A549 (cell line): ENCODE measurements around the gene GRID2. TPM values are rescaled to one million over a fixed set of nuclear protein-coding genes. Genes with fewer than 3 reads are reported as not detected.

Experiments
- ATAC-seq, 2 experiments: fragments of 200-7000 bp in 1 of 2; fragments of >200 bp in 1 of 2; cut with Nextera tagmentation in 1 of 2; cut with Tn5 transposase in 1 of 2; 3 replicates each; pipeline versions ENCODE4 v1.8.0 to v1.9.1; 2018 to 2020; ENCODE audit warnings: mild to moderate bottlenecking in 1 of 2, moderate library complexity in 1 of 2
- CTCF ChIA-PET: fragments of 300-600 bp; sonication (Branson Sonifier 250); formaldehyde crosslinking; extraction: SDS; loops from one replicate; lab custom pipeline; 2021; ENCODE audit warnings: antibody characterized with exemption, inconsistent platforms; lab: Yijun Ruan, JAX
- POLR2A ChIA-PET: fragments of 350-600 bp; formaldehyde crosslinking; extraction: SDS; loops from one replicate; lab custom pipeline; 2021; ENCODE audit warnings: antibody characterized with exemption, inconsistent platforms; lab: Yijun Ruan, JAX
- DNase-seq, 2 experiments: peaks; one replicate each; pipeline versions ENCODE4 v3.0.0 to v3.0.0-alpha.2; 2011 to 2016; ENCODE audit warnings: low read depth in 1 of 2, low spot score in 1 of 2
- FAIRE-seq: peaks from 2 replicates; lab custom pipeline; 2011; peaks lifted over from hg19 to GRCh38; lab: Jason Lieb, UNC
- H3K27ac ChIP-seq, 2 experiments: fragments of >200 bp; sonication (Bioruptor Twin); formaldehyde crosslinking; 3 replicates each; pipeline ENCODE4 v1.5.1; 2016 to 2017
- H3K4me1 ChIP-seq: fragments of >200 bp; sonication (Bioruptor Twin); formaldehyde crosslinking; 3 replicates; pipeline ENCODE4 v1.6.1; 2016
- H3K4me2 ChIP-seq: fragments of >200 bp; sonication (Bioruptor Twin); formaldehyde crosslinking; 3 replicates; pipeline ENCODE4 v1.6.1; 2016
- H3K4me3 ChIP-seq: fragments of >200 bp; sonication (Bioruptor Twin); formaldehyde crosslinking; 3 replicates; pipeline ENCODE4 v1.5.1; 2016
- H3K9me3 ChIP-seq: fragments of >200 bp; sonication (Bioruptor Twin); formaldehyde crosslinking; 3 replicates; pipeline ENCODE4 v1.6.1; 2016
- BHLHE40 ChIP-seq: IDR thresholded peaks from 2 replicates; pipeline ENCODE4 v1.6.1; 2012; ENCODE audit warnings: low read depth, low read length, inconsistent platforms
- CBX2 ChIP-seq: fragments of 200-600 bp; sonication (generic); IDR thresholded peaks from 2 replicates; pipeline ENCODE4 v1.6.1; 2016; ENCODE audit warnings: low read depth, mild to moderate bottlenecking, borderline replicate concordance
- CEBPB ChIP-seq, 2 experiments: fragments of >200 bp in 1 of 2; sonication (Bioruptor Twin) in 1 of 2; formaldehyde crosslinking in 1 of 2; IDR thresholded peaks; 2 replicates each; pipeline ENCODE4 v1.6.1; 2012 to 2016
- ESRRA ChIP-seq: fragments of 150-350 bp; IDR thresholded peaks from 2 replicates; pipeline ENCODE4 v1.6.1; 2014; ENCODE audit warnings: mild to moderate bottlenecking, low read length, borderline replicate concordance
- FOSL2 ChIP-seq, 2 experiments: fragments of 450-650 bp in 1 of 2; fragments of >200 bp in 1 of 2; sonication (Bioruptor Twin) in 1 of 2; formaldehyde crosslinking; IDR thresholded peaks; 2 replicates each; pipeline versions ENCODE4 v1.5.0 to v1.6.1; 2016 to 2020; ENCODE audit warnings: mild to moderate bottlenecking in 1 of 2, moderate library complexity in 1 of 2
- FOXS1 ChIP-seq: fragments of 250-450 bp; sonication (Bioruptor Pico); IDR thresholded peaks from 2 replicates; pipeline ENCODE4 v1.5.0; 2020; ENCODE audit warnings: mild to moderate bottlenecking, moderate library complexity
- GATA3 ChIP-seq: IDR thresholded peaks from 2 replicates; pipeline ENCODE4 v1.6.1; 2012; ENCODE audit warnings: borderline replicate concordance
- HEYL ChIP-seq: fragments of 250-450 bp; sonication (Bioruptor Pico); IDR thresholded peaks from 2 replicates; pipeline ENCODE4 v1.8.0; 2021; ENCODE audit warnings: mild to moderate bottlenecking, moderate library complexity
- HOXA7 ChIP-seq: fragments of 250-450 bp; sonication (Bioruptor Pico); IDR thresholded peaks from 2 replicates; pipeline ENCODE4 v1.5.0; 2020; ENCODE audit warnings: mild to moderate bottlenecking, moderate library complexity
- JUN ChIP-seq, 2 experiments: fragments of >200 bp; sonication (Bioruptor Twin); formaldehyde crosslinking; IDR thresholded peaks; 2 replicates in 1 of 2; 3 replicates in 1 of 2; pipeline ENCODE4 v1.6.1; 2016 to 2017
- NPAS2 ChIP-seq: fragments of 250-450 bp; sonication (Bioruptor Pico); IDR thresholded peaks from 2 replicates; pipeline ENCODE4 v1.8.0; 2022; ENCODE audit warnings: mild to moderate bottlenecking, moderate library complexity, borderline replicate concordance
- NR3C1 ChIP-seq: fragments of >200 bp; sonication (Bioruptor Twin); formaldehyde crosslinking; IDR thresholded peaks from 3 replicates; pipeline ENCODE4 v1.6.1; 2017
- PHF8 ChIP-seq: fragments of 200-600 bp; sonication (generic); IDR thresholded peaks from 2 replicates; pipeline ENCODE4 v1.6.1; 2016; ENCODE audit warnings: low read depth, mild to moderate bottlenecking, antibody characterized with exemption, moderate library complexity, borderline replicate concordance
- RARB ChIP-seq: fragments of 250-450 bp; sonication (Bioruptor Pico); IDR thresholded peaks from 2 replicates; pipeline ENCODE4 v1.8.0; 2021; ENCODE audit warnings: mild to moderate bottlenecking, moderate library complexity
- RCOR1 ChIP-seq: fragments of 150-350 bp; IDR thresholded peaks from 2 replicates; pipeline ENCODE4 v1.6.1; 2014; ENCODE audit warnings: antibody characterized with exemption, low read length, low read depth
- RNF2 ChIP-seq: fragments of 200-600 bp; sonication (generic); IDR thresholded peaks from 2 replicates; pipeline ENCODE4 v1.6.1; 2016; ENCODE audit warnings: low read depth, mild to moderate bottlenecking, antibody characterized with exemption, moderate library complexity, borderline replicate concordance
- TP53 ChIP-seq: fragments of 250-450 bp; sonication (Bioruptor Pico); IDR thresholded peaks from 2 replicates; pipeline ENCODE4 v1.5.0; 2021; ENCODE audit warnings: mild to moderate bottlenecking, moderate library complexity
- USF2 ChIP-seq: fragments of 450-650 bp; IDR thresholded peaks from 2 replicates; pipeline ENCODE4 v1.6.1; 2014; ENCODE audit warnings: antibody characterized with exemption
- ZNF302 ChIP-seq: fragments of 250-450 bp; sonication (Bioruptor Pico); IDR thresholded peaks from 2 replicates; pipeline ENCODE4 v1.9.0; 2021; ENCODE audit warnings: inconsistent platforms, mild to moderate bottlenecking, moderate library complexity
- ZSCAN20 ChIP-seq: fragments of 250-450 bp; sonication (Bioruptor Pico); IDR thresholded peaks from 2 replicates; pipeline ENCODE4 v1.8.0; 2022; ENCODE audit warnings: mild to moderate bottlenecking, moderate library complexity
- WGBS: methylation state at CpG from one replicate; pipeline ENCODE4 v1.1.6; 2017; ENCODE audit errors: missing lambda C conversion rate; 5-methylcytosine and 5-hydroxymethylcytosine counted together
- polyA plus RNA-seq, 4 experiments: library from polyadenylated mRNA; depleted of rRNA in 3 of 4; stranded (reverse); fragments of >200 nt; fragmentation: RNase III in 1 of 4; extraction: RNeasy Plus Mini Kit Qiagen cat#74134 plus additional on column Dnase treatment in 1 of 4; gene quantifications; 2 replicates in 3 of 4; 3 replicates in 1 of 4; pipeline ENCODE4 v1.2.3, GENCODE V29; 2011 to 2017
- TF ChIP-seq, protein P1 (sequence below): fragments of 250-450 bp; sonication (Bioruptor Pico); IDR thresholded peaks from 2 replicates; pipeline ENCODE4 v1.5.0; 2020; ENCODE audit warnings: low read depth, mild to moderate bottlenecking, moderate library complexity
- TF ChIP-seq, protein P2 (sequence below): fragments of >200 bp; sonication (Bioruptor Twin); formaldehyde crosslinking; IDR thresholded peaks from 2 replicates; pipeline ENCODE4 v1.6.1; 2016
- TF ChIP-seq, protein P3 (sequence below): fragments of >200 bp; sonication (Bioruptor Twin); formaldehyde crosslinking; IDR thresholded peaks from 3 replicates; pipeline ENCODE4 v1.5.1; 2016
- TF ChIP-seq, protein P4 (sequence below): fragments of >200 bp; sonication (Bioruptor Twin); formaldehyde crosslinking; IDR thresholded peaks from 3 replicates; pipeline ENCODE4 v1.6.1; 2016

GRID2 gene
- polyA plus RNA-seq, 2 of the 4 experiments (the other 2 are of a cell fraction): not detected

DNA sequence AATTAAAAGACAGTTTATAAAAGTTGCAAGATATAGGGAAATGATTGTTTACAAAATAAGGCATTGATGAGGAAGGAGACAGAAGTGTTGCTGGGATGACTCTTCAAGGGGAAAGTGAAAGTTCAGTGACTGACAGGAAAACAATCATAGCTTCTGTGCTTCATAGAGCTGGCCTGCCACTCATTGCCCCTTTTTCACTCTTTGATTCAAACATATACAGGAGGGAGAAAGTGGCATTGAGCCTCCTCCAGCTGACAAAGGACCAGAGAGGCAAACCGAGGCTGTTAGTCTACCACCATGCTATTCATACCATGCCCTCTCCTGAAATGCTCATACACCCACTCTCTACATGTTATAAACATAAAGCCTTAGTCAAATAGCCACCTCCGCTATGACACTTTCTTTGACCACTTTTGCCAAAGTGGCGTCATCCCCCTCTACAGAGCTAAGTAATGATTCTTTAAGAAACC lies 1445.6 kb downstream of the GRID2 start (continued):
- TF ChIP-seq ZSCAN20 (CRISPR knock-in tag): no peak

DNA sequence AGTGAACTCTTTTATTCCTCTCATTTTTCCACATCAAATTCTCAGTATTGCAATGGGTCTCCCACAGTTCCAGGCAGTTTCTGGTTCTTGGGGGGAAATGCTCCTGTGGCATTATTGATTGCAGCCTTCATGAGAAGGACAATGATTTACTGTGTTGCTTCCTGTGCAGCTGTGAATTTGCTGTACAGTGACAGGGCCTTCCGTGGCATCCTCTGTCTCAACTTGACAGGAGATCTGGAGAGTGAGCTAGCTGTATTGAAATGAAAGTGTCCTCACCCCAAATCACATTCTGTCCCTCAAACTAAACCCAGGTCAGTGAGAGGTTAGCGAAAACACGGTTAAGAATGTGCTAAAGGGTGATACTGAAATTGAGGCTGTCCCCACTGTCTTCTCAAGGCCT lies 1447.6 kb downstream of the GRID2 start:
- CTCF ChIA-PET: no interaction called here
- no peak for FAIRE-seq

DNA sequence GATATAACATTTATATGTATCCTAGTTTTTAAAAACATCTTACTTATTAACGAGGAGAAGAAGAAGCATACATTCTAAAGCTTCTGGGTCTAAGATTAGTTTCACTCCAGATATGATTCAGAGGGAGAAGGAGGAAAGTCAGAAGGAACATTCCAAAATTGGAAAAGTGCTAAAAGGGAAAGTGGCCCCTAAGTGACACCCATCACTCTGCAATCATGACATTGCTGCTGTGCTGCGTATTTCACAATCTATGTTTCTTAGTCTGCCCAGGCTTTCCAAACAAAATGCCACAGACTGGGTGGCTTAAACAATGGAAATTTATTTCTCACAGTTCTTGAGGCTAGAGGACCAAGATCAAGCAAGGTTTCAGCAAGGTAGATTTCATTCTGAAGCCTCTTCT lies 1452.3 kb downstream of the GRID2 start:
- H3K4me1 ChIP-seq: no peaks in the 10 kb centered on the region
- H3K4me3 ChIP-seq: no peak overlapping the region
- H3K9me3 ChIP-seq: no peaks in the 10 kb centered on the region
- DNase-seq (no peak), FAIRE-seq (no peak), ATAC-seq (no peak)
- no peak for TF ChIP-seq TP53
- no peak for TF ChIP-seq PHF8
- no peak for TF ChIP-seq RNF2
- TF ChIP-seq NPAS2: no peak
- TF ChIP-seq GATA3: no peak
- no peak for TF ChIP-seq NR3C1
- TF ChIP-seq FOXS1 (CRISPR knock-in tag): no peak
- no peak for TF ChIP-seq CBX2
- TF ChIP-seq, protein P1, sequence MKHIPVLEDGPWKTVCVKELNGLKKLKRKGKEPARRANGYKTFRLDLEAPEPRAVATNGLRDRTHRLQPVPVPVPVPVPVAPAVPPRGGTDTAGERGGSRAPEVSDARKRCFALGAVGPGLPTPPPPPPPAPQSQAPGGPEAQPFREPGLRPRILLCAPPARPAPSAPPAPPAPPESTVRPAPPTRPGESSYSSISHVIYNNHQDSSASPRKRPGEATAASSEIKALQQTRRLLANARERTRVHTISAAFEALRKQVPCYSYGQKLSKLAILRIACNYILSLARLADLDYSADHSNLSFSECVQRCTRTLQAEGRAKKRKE (CRISPR knock-in tag): no peak
- no peak for TF ChIP-seq ESRRA
- TF ChIP-seq, protein P2, sequence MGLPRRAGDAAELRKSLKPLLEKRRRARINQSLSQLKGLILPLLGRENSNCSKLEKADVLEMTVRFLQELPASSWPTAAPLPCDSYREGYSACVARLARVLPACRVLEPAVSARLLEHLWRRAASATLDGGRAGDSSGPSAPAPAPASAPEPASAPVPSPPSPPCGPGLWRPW: no peak
- no peak for TF ChIP-seq HOXA7
- TF ChIP-seq RARB (CRISPR knock-in tag): no peak
- TF ChIP-seq ZNF302: no peak
- no peak for TF ChIP-seq CEBPB (IDR thresholded peaks at IDR 0.05)
- TF ChIP-seq RCOR1: no peak
- TF ChIP-seq JUN (IDR thresholded peaks at IDR 0.05): no peak
- no peak for TF ChIP-seq HEYL
- H3K27ac ChIP-seq: no peak overlapping the region
- CTCF ChIA-PET: no interaction called here
- POLR2A ChIA-PET: no interaction called here
- no peak overlapping the region for H3K4me2 ChIP-seq
- WGBS: 45% methylated on average over 2 of the region's 2 CpGs

More for the DNA sequence above, 1447.6 kb downstream of the GRID2 start:
- Histone ChIP-seq H3K4me1 (no peaks in the 10 kb centered on the region), H3K9me3 (no peaks in the 10 kb centered on the region), H3K4me2 (no peak overlapping the region), H3K4me3 (no peak overlapping the region), H3K27ac (no peak overlapping the region)
- no peak for DNase-seq
- POLR2A ChIA-PET: no interaction called here
- 38% methylated on average over 3 of the region's 3 CpGs for WGBS
- no peak for ATAC-seq
- TF ChIP-seq, protein P3, sequence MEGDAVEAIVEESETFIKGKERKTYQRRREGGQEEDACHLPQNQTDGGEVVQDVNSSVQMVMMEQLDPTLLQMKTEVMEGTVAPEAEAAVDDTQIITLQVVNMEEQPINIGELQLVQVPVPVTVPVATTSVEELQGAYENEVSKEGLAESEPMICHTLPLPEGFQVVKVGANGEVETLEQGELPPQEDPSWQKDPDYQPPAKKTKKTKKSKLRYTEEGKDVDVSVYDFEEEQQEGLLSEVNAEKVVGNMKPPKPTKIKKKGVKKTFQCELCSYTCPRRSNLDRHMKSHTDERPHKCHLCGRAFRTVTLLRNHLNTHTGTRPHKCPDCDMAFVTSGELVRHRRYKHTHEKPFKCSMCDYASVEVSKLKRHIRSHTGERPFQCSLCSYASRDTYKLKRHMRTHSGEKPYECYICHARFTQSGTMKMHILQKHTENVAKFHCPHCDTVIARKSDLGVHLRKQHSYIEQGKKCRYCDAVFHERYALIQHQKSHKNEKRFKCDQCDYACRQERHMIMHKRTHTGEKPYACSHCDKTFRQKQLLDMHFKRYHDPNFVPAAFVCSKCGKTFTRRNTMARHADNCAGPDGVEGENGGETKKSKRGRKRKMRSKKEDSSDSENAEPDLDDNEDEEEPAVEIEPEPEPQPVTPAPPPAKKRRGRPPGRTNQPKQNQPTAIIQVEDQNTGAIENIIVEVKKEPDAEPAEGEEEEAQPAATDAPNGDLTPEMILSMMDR: no peak
- TF ChIP-seq, protein P4, sequence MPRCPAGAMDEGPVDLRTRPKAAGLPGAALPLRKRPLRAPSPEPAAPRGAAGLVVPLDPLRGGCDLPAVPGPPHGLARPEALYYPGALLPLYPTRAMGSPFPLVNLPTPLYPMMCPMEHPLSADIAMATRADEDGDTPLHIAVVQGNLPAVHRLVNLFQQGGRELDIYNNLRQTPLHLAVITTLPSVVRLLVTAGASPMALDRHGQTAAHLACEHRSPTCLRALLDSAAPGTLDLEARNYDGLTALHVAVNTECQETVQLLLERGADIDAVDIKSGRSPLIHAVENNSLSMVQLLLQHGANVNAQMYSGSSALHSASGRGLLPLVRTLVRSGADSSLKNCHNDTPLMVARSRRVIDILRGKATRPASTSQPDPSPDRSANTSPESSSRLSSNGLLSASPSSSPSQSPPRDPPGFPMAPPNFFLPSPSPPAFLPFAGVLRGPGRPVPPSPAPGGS: no peak
- no peak for TF ChIP-seq USF2
- TF ChIP-seq FOXS1 (CRISPR knock-in tag): no peak
- no peak for TF ChIP-seq GATA3
- TF ChIP-seq BHLHE40: no peak
- TF ChIP-seq FOSL2 (IDR thresholded peaks at IDR 0.05): no peak
- TF ChIP-seq FOSL2 (CRISPR knock-in tag; IDR thresholded peaks at IDR 0.05): no peak
